ENCODE data around the gene LRRC14B. TPM values are rescaled to one million over a fixed set of nuclear protein-coding genes. Genes with fewer than 3 reads are reported as not detected.

The LRRC14B gene
- polyA plus RNA-seq, 1 of the 3 experiments (the other 2 are of a cell fraction): not detected

DNA sequence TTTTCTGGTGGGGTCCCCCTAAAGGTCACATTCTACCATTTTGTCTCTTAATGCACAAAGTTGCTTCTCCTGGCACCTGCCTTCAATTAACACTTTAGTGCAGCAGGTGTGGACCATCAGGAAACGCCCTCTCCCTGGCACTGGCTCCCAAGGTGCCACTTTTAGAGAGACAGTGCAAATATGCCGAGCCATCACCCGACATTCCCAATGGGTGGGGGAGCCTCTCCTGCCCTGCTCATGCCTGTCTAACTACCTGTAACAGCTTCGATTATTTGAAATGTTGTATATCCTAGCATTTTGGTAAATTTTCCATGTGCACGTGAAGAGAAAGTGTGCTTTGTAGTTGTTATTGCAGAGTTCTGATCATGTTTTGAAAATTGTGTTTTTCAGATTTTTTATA lies 13.2 kb upstream of the LRRC14B start:
- H3K4me3 ChIP-seq (ENCODE audit: low read depth in 2 of 2, low read length in 1 of 2): no peak overlapping the region
- H3K4me2 ChIP-seq: no peak overlapping the region
- no peak overlapping the region for H3K9ac ChIP-seq
- TF ChIP-seq RAD21 (IDR thresholded peaks at IDR 0.05; ENCODE audit: low read length): no peak
- TF ChIP-seq, protein P1, sequence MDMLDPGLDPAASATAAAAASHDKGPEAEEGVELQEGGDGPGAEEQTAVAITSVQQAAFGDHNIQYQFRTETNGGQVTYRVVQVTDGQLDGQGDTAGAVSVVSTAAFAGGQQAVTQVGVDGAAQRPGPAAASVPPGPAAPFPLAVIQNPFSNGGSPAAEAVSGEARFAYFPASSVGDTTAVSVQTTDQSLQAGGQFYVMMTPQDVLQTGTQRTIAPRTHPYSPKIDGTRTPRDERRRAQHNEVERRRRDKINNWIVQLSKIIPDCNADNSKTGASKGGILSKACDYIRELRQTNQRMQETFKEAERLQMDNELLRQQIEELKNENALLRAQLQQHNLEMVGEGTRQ (IDR thresholded peaks at IDR 0.05; ENCODE audit: borderline replicate concordance, low read depth, low read length): no peak
- TF ChIP-seq FOSL2 (IDR thresholded peaks at IDR 0.05; ENCODE audit: borderline replicate concordance, low read depth): no peak
- no peak for TF ChIP-seq RXRA (IDR thresholded peaks at IDR 0.05; ENCODE audit: borderline replicate concordance, low read depth)
- no peak for TF ChIP-seq MXI1 (IDR thresholded peaks at IDR 0.05; ENCODE audit: low read depth, low read length)
- no peaks in the 10 kb centered on the region for H3K9me3 ChIP-seq
- no peaks in the 10 kb centered on the region for H3K79me2 ChIP-seq (ENCODE audit: insufficient read depth)
- no peak overlapping the region for H2AFZ ChIP-seq (ENCODE audit: low read depth)
- H3F3A ChIP-seq (replicated peaks; ENCODE audit: insufficient read depth): no peaks in the 10 kb centered on the region
- CTCF ChIA-PET: interaction anchor here (1.1 kb wide), 1 partner anchor 10 kb away, joined by 5 read pairs; no protein-coding TSS in a partner anchor
- H3K27me3 ChIP-seq (ENCODE audit: insufficient read depth): peaks cover 3% of the 10 kb centered on the region; the same call in 1 of the 2 replicates
- 51% methylated on average over 5 of the region's 5 CpGs for WGBS (ENCODE audit: low lambda C conversion rate)
- H3K27ac ChIP-seq (ENCODE audit: low read depth in 2 of 2, low read length in 1 of 2): no peak overlapping the region
- H4K20me1 ChIP-seq (ENCODE audit: insufficient read depth): no peaks in the 10 kb centered on the region
- H3K36me3 ChIP-seq (replicated peaks in 1 of 2; ENCODE audit: control insufficient read depth in 1 of 2, insufficient read depth in 2 of 2, low read length in 1 of 2): no peaks in the 10 kb centered on the region
- H3K4me1 ChIP-seq (ENCODE audit: control insufficient read depth in 1 of 2, insufficient read depth in 2 of 2, low read depth in 1 of 2, low read length in 1 of 2): peaks cover 0 to 9% of the 10 kb centered on the region in 2 experiments; a peak in 1 of 4 replicates
- DNase-seq: no peak
- POLR2A ChIA-PET: no interaction called here
- H3K9me2 ChIP-seq: no peaks in the 10 kb centered on the region

DNA sequence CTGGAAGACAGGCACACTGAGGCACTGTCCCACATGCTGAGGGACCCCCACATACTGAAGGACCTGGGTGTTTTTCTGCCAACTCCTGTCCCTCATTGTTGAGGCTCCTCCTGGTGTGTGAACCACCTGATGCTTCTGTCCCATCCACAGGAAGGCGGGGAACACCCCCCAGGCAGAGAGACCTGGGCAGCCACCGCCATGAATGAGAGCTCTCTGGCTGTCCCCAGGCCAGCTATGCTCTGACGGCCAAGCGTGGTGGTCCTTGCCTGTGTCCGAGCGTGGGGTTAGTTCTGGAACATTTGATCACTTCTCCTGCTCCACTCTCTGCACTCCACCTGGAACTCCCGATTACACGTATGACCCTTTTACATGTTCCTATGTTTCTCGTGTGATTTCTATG lies 11.9 kb upstream of the LRRC14B start:
- Histone ChIP-seq H3K27me3 (ENCODE audit: insufficient read depth) (peaks cover 3% of the 10 kb centered on the region; the same call in 1 of the 2 replicates), H3F3A (replicated peaks; ENCODE audit: insufficient read depth) (no peaks in the 10 kb centered on the region), H2AFZ (ENCODE audit: low read depth) (no peak overlapping the region), H3K36me3 (replicated peaks in 1 of 2; ENCODE audit: control insufficient read depth in 1 of 2, insufficient read depth in 2 of 2, low read length in 1 of 2) (no peaks in the 10 kb centered on the region), H3K4me1 (ENCODE audit: control insufficient read depth in 1 of 2, insufficient read depth in 2 of 2, low read depth in 1 of 2, low read length in 1 of 2) (peaks cover 0 to 9% of the 10 kb centered on the region in 2 experiments; a peak in 1 of 4 replicates), H3K27ac (ENCODE audit: low read depth in 2 of 2, low read length in 1 of 2) (no peak overlapping the region), H3K9me3 (no peaks in the 10 kb centered on the region), H3K9ac (no peak overlapping the region), H3K4me2 (no peak overlapping the region), H3K4me3 (ENCODE audit: low read depth in 2 of 2, low read length in 1 of 2) (no peak overlapping the region), H3K79me2 (ENCODE audit: insufficient read depth) (no peaks in the 10 kb centered on the region), H4K20me1 (ENCODE audit: insufficient read depth) (no peaks in the 10 kb centered on the region), H3K9me2 (no peaks in the 10 kb centered on the region)
- CTCF ChIA-PET: interaction anchor here (1.1 to 1.6 kb wide), 2 partner anchors 9 kb away, joined by 4 to 5 read pairs; no protein-coding TSS in a partner anchor
- POLR2A ChIA-PET: no interaction called here
- no peak for TF ChIP-seq ELF1 (IDR thresholded peaks at IDR 0.05)
- no peak for TF ChIP-seq FOSL2 (IDR thresholded peaks at IDR 0.05; ENCODE audit: borderline replicate concordance, low read depth)
- TF ChIP-seq RFX5 (IDR thresholded peaks at IDR 0.05; ENCODE audit: low read length): no peak
- TF ChIP-seq, protein P2, sequence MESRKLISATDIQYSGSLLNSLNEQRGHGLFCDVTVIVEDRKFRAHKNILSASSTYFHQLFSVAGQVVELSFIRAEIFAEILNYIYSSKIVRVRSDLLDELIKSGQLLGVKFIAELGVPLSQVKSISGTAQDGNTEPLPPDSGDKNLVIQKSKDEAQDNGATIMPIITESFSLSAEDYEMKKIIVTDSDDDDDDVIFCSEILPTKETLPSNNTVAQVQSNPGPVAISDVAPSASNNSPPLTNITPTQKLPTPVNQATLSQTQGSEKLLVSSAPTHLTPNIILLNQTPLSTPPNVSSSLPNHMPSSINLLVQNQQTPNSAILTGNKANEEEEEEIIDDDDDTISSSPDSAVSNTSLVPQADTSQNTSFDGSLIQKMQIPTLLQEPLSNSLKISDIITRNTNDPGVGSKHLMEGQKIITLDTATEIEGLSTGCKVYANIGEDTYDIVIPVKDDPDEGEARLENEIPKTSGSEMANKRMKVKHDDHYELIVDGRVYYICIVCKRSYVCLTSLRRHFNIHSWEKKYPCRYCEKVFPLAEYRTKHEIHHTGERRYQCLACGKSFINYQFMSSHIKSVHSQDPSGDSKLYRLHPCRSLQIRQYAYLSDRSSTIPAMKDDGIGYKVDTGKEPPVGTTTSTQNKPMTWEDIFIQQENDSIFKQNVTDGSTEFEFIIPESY (IDR thresholded peaks at IDR 0.05; ENCODE audit: borderline replicate concordance, low read depth): no peak
- TF ChIP-seq FOXJ3 (CRISPR knock-in tag; IDR thresholded peaks at IDR 0.05): no peak
- no peak for TF ChIP-seq GABPA (IDR thresholded peaks at IDR 0.05; ENCODE audit: low read depth)
- no peak for TF ChIP-seq YY1 (IDR thresholded peaks at IDR 0.05; ENCODE audit: low read depth)
- TF ChIP-seq, protein P3, sequence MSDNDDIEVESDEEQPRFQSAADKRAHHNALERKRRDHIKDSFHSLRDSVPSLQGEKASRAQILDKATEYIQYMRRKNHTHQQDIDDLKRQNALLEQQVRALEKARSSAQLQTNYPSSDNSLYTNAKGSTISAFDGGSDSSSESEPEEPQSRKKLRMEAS (IDR thresholded peaks at IDR 0.05; ENCODE audit: low read depth): no peak
- no peak for TF ChIP-seq EZH2phosphoT487 (IDR thresholded peaks at IDR 0.05; ENCODE audit: borderline replicate concordance, low read depth)
- no peak for TF ChIP-seq NFIC (IDR thresholded peaks at IDR 0.05; ENCODE audit: borderline replicate concordance)
- TF ChIP-seq, protein P4, sequence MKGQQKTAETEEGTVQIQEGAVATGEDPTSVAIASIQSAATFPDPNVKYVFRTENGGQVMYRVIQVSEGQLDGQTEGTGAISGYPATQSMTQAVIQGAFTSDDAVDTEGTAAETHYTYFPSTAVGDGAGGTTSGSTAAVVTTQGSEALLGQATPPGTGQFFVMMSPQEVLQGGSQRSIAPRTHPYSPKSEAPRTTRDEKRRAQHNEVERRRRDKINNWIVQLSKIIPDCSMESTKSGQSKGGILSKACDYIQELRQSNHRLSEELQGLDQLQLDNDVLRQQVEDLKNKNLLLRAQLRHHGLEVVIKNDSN (IDR thresholded peaks at IDR 0.05; ENCODE audit: borderline replicate concordance, low read depth): no peak
- no peak for TF ChIP-seq SMC3 (IDR thresholded peaks at IDR 0.05; ENCODE audit: low read depth, low read length)
- no peak for TF ChIP-seq MEF2A (IDR thresholded peaks at IDR 0.05; ENCODE audit: borderline replicate concordance, low read depth)
- TF ChIP-seq, protein P5, sequence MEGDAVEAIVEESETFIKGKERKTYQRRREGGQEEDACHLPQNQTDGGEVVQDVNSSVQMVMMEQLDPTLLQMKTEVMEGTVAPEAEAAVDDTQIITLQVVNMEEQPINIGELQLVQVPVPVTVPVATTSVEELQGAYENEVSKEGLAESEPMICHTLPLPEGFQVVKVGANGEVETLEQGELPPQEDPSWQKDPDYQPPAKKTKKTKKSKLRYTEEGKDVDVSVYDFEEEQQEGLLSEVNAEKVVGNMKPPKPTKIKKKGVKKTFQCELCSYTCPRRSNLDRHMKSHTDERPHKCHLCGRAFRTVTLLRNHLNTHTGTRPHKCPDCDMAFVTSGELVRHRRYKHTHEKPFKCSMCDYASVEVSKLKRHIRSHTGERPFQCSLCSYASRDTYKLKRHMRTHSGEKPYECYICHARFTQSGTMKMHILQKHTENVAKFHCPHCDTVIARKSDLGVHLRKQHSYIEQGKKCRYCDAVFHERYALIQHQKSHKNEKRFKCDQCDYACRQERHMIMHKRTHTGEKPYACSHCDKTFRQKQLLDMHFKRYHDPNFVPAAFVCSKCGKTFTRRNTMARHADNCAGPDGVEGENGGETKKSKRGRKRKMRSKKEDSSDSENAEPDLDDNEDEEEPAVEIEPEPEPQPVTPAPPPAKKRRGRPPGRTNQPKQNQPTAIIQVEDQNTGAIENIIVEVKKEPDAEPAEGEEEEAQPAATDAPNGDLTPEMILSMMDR (IDR thresholded peaks at IDR 0.05): no peak
- TF ChIP-seq, protein P6, sequence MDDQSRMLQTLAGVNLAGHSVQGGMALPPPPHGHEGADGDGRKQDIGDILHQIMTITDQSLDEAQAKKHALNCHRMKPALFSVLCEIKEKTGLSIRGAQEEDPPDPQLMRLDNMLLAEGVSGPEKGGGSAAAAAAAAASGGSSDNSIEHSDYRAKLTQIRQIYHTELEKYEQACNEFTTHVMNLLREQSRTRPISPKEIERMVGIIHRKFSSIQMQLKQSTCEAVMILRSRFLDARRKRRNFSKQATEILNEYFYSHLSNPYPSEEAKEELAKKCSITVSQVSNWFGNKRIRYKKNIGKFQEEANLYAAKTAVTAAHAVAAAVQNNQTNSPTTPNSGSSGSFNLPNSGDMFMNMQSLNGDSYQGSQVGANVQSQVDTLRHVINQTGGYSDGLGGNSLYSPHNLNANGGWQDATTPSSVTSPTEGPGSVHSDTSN (IDR thresholded peaks at IDR 0.05): no peak
- TF ChIP-seq, protein P7, sequence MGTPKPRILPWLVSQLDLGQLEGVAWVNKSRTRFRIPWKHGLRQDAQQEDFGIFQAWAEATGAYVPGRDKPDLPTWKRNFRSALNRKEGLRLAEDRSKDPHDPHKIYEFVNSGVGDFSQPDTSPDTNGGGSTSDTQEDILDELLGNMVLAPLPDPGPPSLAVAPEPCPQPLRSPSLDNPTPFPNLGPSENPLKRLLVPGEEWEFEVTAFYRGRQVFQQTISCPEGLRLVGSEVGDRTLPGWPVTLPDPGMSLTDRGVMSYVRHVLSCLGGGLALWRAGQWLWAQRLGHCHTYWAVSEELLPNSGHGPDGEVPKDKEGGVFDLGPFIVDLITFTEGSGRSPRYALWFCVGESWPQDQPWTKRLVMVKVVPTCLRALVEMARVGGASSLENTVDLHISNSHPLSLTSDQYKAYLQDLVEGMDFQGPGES (IDR thresholded peaks at IDR 0.05; ENCODE audit: low read depth, low read length): no peak
- 85% methylated on average over 5 of the region's 9 CpGs for WGBS (ENCODE audit: low lambda C conversion rate)
- no peak for DNase-seq
